AG04450 (cell line): ENCODE measurements around the gene SPAG9. TPM values are rescaled to one million over a fixed set of nuclear protein-coding genes. Genes with fewer than 3 reads are reported as not detected.
"Not testable (repeated sequence)": the region's sequence is repeated elsewhere in the genome, so short reads cannot be mapped to it uniquely, and the experiment has no call there.

Source experiments
- CTCF ChIA-PET: fragments of 300-600, 350-600 bp; formaldehyde crosslinking; extraction: SDS; loops from one replicate; lab custom pipeline; 2022; ENCODE audit warnings: antibody characterized with exemption, inconsistent platforms; lab: Charles Lee
- POLR2A ChIA-PET: fragments of 350-600 bp; formaldehyde crosslinking; extraction: SDS; loops from one replicate; lab custom pipeline; 2021; ENCODE audit warnings: antibody characterized with exemption, inconsistent platforms; lab: Yijun Ruan, JAX
- DNase-seq: peaks from one replicate; pipeline ENCODE4 v3.0.0-alpha.2; 2011; ENCODE audit warnings: low read depth, low spot score
- H3K27ac ChIP-seq: one replicate; pipeline ENCODE4 v1.5.1; 2012; ENCODE audit warnings: low read depth, low read length, control low read depth
- H3K27me3 ChIP-seq: one replicate; pipeline ENCODE4 v1.6.0; 2012; ENCODE audit warnings: low read length; ENCODE audit not compliant: control insufficient read depth, insufficient read depth
- H3K4me3 ChIP-seq: 2 replicates; pipeline ENCODE4 v1.5.1; 2011; ENCODE audit warnings: mild to moderate bottlenecking, low read depth, low read length, control low read depth
- H3K9me3 ChIP-seq: 2 replicates; pipeline ENCODE4 v1.5.1; 2012; ENCODE audit warnings: low read length; ENCODE audit not compliant: control insufficient read depth, insufficient read depth
- polyA plus RNA-seq: library from polyadenylated mRNA; depleted of rRNA; stranded (reverse); fragments of >200 nt; gene quantifications from 2 replicates; pipeline ENCODE4 v1.2.3, GENCODE V29; 2011
- TF ChIP-seq, protein P1 (sequence below): IDR thresholded peaks from 2 replicates; pipeline ENCODE4 v1.5.1; 2011; ENCODE audit warnings: low read depth, low read length, control low read depth, inconsistent platforms

The SPAG9 gene
- polyA plus RNA-seq, 1 experiment, result 42.1 TPM

DNA sequence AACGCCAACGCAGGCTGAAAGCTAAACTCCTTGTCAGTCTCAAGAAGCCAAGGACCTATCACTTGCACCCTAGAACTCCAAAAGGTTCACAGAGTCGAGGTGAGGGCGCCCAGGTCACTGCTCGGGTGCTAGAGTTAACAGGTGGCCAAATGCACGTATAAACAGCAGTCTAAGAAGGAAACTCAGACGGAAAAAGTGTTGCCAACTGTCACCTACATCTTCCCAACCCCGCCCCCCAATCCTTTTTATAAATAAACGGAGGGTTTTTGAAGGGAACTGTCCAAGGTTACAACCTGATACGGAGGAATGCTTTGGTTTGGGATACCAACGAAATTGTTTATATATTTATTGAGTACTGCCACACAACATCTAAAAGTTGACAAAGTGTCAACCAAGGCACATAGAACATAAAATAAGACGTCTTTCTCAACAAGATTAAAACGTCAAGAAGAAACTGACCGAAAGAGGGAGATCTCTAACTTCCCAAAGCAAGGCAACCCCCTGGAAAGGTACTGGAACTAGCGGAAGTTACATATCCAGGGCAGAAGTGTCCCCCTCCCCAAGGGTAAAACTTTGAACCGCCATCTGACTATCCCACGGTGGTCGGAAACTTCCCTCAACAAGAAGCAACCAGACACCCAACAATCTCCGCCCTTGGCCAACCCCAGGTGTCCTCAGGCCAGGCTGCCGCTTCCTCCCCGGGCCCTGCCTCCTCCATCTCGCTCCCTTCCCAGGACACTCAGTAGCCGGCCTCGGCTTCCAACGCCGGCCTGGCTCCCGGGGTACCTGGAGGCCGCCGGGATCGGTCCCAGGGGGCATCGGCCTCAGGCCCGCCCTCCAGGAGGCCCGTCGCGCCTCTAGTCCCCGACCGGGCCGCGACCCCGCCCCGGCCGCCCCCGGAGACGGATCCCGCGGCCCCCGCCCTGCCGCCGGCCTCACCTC is 982 bp downstream of the SPAG9 start:
- H3K27me3 ChIP-seq, result no peaks in the 10 kb centered on the region
- peak overlapping the region; percentile 65 for H3K27ac ChIP-seq
- no peaks in the 10 kb centered on the region; the same call in 1 of the 2 replicates for H3K9me3 ChIP-seq
- TF ChIP-seq, protein P1, sequence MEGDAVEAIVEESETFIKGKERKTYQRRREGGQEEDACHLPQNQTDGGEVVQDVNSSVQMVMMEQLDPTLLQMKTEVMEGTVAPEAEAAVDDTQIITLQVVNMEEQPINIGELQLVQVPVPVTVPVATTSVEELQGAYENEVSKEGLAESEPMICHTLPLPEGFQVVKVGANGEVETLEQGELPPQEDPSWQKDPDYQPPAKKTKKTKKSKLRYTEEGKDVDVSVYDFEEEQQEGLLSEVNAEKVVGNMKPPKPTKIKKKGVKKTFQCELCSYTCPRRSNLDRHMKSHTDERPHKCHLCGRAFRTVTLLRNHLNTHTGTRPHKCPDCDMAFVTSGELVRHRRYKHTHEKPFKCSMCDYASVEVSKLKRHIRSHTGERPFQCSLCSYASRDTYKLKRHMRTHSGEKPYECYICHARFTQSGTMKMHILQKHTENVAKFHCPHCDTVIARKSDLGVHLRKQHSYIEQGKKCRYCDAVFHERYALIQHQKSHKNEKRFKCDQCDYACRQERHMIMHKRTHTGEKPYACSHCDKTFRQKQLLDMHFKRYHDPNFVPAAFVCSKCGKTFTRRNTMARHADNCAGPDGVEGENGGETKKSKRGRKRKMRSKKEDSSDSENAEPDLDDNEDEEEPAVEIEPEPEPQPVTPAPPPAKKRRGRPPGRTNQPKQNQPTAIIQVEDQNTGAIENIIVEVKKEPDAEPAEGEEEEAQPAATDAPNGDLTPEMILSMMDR, result peak; percentile 38
- ChIA-PET POLR2A (interaction anchor here (0.9 to 1.5 kb wide), 2 partner anchors 34 to 62 kb away, joined by 4 to 10 read pairs; partner anchors contain the start of gene NME1), CTCF (interaction anchor here (0.7 to 1.8 kb wide), 6 partner anchors 16 to 118 kb away, joined by 3 to 6 read pairs (median 4); partner anchors contain the start of gene NME1)
- no peak for DNase-seq
- peak overlapping the region; percentile 98 for H3K4me3 ChIP-seq

DNA sequence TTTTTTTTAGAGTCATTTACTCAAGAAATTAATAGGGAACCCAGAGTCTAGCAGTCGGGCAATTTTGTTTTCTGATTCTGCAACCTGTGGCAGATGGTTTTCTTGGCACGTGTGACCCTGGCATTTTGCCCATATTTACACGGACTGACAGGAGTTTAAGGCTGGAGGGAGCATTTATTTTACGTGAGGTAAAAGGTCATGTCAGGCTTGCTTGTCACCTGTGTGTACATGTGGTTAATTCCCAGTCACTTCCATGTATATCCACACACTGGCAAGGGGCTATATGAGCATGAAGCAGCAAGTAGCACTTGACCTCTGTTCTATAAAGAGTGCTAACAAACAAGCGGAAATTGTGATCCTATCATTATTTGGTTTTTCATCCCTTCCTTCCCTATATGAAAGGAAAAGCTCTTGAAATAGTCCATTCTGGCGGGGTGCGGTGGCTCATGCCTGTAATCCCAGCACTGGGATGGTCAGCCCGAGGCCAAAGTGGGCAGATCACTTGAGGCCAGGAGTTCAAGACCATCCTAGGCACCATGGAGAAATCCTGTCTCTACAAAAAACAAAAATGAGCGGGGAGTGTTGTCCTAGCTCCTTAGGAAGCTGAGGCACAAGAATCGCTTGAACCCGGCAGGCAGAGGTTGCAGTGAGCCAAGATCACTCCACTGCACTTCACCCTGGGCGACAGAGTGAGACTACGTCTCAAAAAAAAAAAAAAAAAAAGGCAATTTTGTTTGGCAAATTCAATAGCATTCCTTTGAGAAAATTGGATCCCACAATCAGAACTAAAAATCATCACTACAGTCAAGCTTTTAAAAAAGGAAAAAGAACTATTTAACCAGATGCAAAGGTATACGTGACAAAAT is 2.1 kb downstream of the SPAG9 start:
- TF ChIP-seq, protein P1, result no peak
- Histone ChIP-seq H3K4me3 (peak overlapping the region; percentile 98), H3K9me3 (no peaks in the 10 kb centered on the region; the same call in 1 of the 2 replicates), H3K27me3 (no peaks in the 10 kb centered on the region), H3K27ac (no peak overlapping the region)
- POLR2A ChIA-PET, result no interaction called here
- DNase-seq, result no peak
- CTCF ChIA-PET, result interaction anchor here (0.6 to 1.7 kb wide), 5 partner anchors 15 to 117 kb away, joined by 4 to 6 read pairs (median 4); partner anchors contain the start of gene NME1

DNA sequence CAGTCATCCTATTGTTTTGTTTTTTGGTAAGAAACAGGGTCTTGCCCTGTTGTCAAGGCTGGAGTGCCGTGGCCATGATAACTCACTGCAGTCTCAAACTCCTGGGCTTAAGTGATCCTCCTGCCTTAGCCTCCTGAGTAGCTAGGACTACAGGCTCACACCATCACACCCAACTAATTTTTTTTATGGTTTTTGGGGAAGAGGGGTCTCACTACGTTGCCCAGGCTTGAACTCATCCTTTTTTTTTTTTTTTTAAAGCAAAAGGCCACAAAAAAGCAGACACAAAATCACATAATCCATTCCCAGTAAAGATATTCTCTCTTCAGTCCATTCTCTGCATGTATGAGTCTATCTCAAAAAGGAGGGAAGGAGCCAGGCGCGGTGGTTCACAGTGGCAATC is 5.5 kb downstream of the SPAG9 start:
- ChIA-PET POLR2A (interaction anchor here (1.7 kb wide), 1 partner anchor 249 kb away, joined by 4 read pairs; the partner anchor contains the start of gene TOB1), CTCF (no interaction called here)
- TF ChIP-seq, protein P1, result no peak
- Histone ChIP-seq H3K27me3 (no peaks in the 10 kb centered on the region), H3K27ac (no peak overlapping the region), H3K4me3 (no peak overlapping the region), H3K9me3 (no peaks in the 10 kb centered on the region; the same call in 1 of the 2 replicates)
- DNase-seq, result no peak

DNA sequence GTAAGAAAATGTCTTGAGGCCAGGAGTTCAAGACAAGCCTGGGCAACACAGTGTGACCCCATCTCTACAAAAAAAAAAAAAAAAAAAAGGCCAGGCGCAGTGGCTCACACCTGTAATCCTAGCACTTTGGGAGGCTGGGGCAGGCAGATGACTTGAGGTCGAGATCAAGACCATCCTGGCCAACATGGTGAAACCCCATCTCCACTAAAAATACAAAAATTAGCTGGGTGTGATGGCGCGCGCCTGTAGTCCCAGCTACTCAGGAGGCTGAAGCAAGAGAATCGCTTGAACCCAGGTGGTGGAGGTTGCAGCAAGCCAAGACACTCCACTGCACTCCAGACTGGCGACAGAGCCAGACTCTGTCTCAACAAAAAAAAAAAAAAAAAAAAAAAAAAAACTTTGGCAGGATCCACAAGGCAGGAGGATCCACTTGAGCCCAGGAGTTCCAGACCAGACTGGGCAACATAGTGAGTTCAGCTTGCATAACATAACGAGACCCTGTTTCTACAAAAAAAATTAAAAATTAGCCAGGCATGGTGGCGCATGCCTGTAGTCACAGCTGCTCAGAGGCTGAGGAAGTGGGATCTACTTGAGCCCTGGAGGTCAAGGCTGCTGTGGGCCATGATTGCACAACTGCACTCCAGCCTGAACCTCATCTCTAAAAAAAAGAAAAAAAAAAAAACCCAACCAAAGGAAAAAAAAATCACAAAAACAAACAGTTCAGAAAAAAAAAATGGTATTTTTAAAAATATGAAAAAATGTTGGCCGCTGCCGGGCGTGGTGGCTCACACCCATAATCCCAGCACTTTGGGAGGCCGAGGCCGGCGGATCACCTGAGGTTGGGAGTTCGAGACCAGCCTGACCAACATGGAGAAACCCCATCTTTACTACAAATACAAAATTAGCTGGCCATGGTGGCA is 8.1 kb downstream of the SPAG9 start:
- DNase-seq, H3K4me3 ChIP-seq, H3K27me3 ChIP-seq, POLR2A ChIA-PET, H3K27ac ChIP-seq, H3K9me3 ChIP-seq: not testable (repeated sequence)
- CTCF ChIA-PET, result interaction anchor here (0.6 to 1.3 kb wide), 3 partner anchors 40 to 56 kb away, joined by 3 to 5 read pairs (median 3); no protein-coding TSS in a partner anchor
